ENCODE data around the gene CACFD1. TPM values are rescaled to one million over a fixed set of nuclear protein-coding genes. Genes with fewer than 3 reads are reported as not detected.

CACFD1 gene
- total and polyA plus RNA-seq, 12 donors = 6.5 to 29.5 (median 17.5) TPM

- Histone ChIP-seq H3K4me3 (no peak overlapping the region), H3K27ac (no peak overlapping the region), H3K4me1 (replicated peaks in 1 of 2) (no peaks in the 10 kb centered on the region), H3K36me3 (replicated peaks in 1 of 2) (no peaks in the 10 kb centered on the region), H3K27me3 (no peaks in the 10 kb centered on the region), H3K9me3 (replicated peaks in 1 of 3) (no peaks in the 10 kb centered on the region)
- TF ChIP-seq CTCF (IDR thresholded peaks at IDR 0.05) (no peak), POLR2A (IDR thresholded peaks at IDR 0.05) (no peak)
- intact Hi-C loops (cut with DNase I) = no loop called here
- DNase-seq = no peak
- WGBS, 4 donors = 80 to 87% (median 82%) methylated on average over 11 to 24 of the region's 24 CpGs
These were observed 60.5 kb downstream of the CACFD1 start for GRCh38 chr9:133520121-133520835.

Other genes with a start within 250 kb of the CACFD1 start
- gene ABO, start 184.8 kb upstream of the CACFD1 start, total RNA-seq = 10 to 100 TPM in 7 of 9 donors, 1 to 10 TPM in 2; 2.9 to 43.1 (median 18.7) TPM
- gene ABO, start 184.8 kb upstream of the CACFD1 start, polyA plus RNA-seq = 10 to 100 TPM in 2 of 3 donors, 1 to 10 TPM in 1; 9.9 to 20.8 (median 18.5) TPM
- gene SURF6, start 123.8 kb upstream of the CACFD1 start, total RNA-seq = 10 to 100 TPM in 8 of 9 donors, 1 to 10 TPM in 1; 6.2 to 42.2 (median 23.0) TPM
- 10 to 100 TPM; 18.7 to 36.4 (median 23.4) TPM for gene SURF6, start 123.8 kb upstream of the CACFD1 start, polyA plus RNA-seq
- gene MED22, start 111.8 kb upstream of the CACFD1 start, total RNA-seq = 10 to 100 TPM; 13.2 to 38.0 (median 33.8) TPM
- 10 to 100 TPM; 11.4 to 21.3 (median 17.8) TPM for gene MED22, start 111.8 kb upstream of the CACFD1 start, polyA plus RNA-seq
- gene RPL7A, start 111.8 kb upstream of the CACFD1 start, total RNA-seq = 1,000 to 10,000 TPM; 1,947 to 3,128 (median 2,349) TPM
- gene RPL7A, start 111.8 kb upstream of the CACFD1 start, polyA plus RNA-seq = 1,000 to 10,000 TPM; 1,875 to 3,598 (median 2,830) TPM
- gene SURF1, start 103.5 kb upstream of the CACFD1 start, total RNA-seq = 100 to 1,000 TPM in 1 of 9 donors, 10 to 100 TPM in 8; 50.9 to 111 (median 71.5) TPM
- 10 to 100 TPM; 55.7 to 96.3 (median 79.9) TPM for gene SURF1, start 103.5 kb upstream of the CACFD1 start, polyA plus RNA-seq
- 10 to 100 TPM; 13.4 to 29.2 (median 20.8) TPM for gene SURF2, start 103.4 kb upstream of the CACFD1 start, total RNA-seq
- 10 to 100 TPM; 19.9 to 53.0 (median 41.4) TPM for gene SURF2, start 103.4 kb upstream of the CACFD1 start, polyA plus RNA-seq
- 100 to 1,000 TPM; 157 to 340 (median 183) TPM for gene SURF4, start 83.9 kb upstream of the CACFD1 start, total RNA-seq
- 100 to 1,000 TPM in 1 of 3 donors, 10 to 100 TPM in 2; 43.4 to 285 (median 53.4) TPM for gene SURF4, start 83.9 kb upstream of the CACFD1 start, polyA plus RNA-seq
- 1 to 10 TPM in 6 of 9 donors, under 1 TPM in 1, not detected in 2; 0.71 to 6.0 (median 1.8) TPM for gene STKLD1, start 83.6 kb upstream of the CACFD1 start, total RNA-seq
- 1 to 10 TPM; 2.4 to 5.2 (median 4.8) TPM for gene STKLD1, start 83.6 kb upstream of the CACFD1 start, polyA plus RNA-seq
- gene REXO4, start 42.0 kb upstream of the CACFD1 start, total RNA-seq = 10 to 100 TPM; 18.9 to 27.6 (median 23.0) TPM
- 10 to 100 TPM; 19.4 to 24.2 (median 20.5) TPM for gene REXO4, start 42.0 kb upstream of the CACFD1 start, polyA plus RNA-seq
- gene ADAMTS13, start 37.6 kb upstream of the CACFD1 start, total RNA-seq = 1 to 10 TPM in 6 of 9 donors, under 1 TPM in 3; 0.30 to 8.7 (median 1.8) TPM
- gene ADAMTS13, start 37.6 kb upstream of the CACFD1 start, polyA plus RNA-seq = 10 to 100 TPM in 2 of 3 donors, under 1 TPM in 1; 0.15 to 19.9 (median 13.4) TPM
- 10 to 100 TPM in 3 of 9 donors, 1 to 10 TPM in 6; 1.4 to 79.1 (median 8.0) TPM for gene SLC2A6, start 19.1 kb downstream of the CACFD1 start, total RNA-seq
- gene SLC2A6, start 19.1 kb downstream of the CACFD1 start, polyA plus RNA-seq = 1 to 10 TPM; 3.3 to 6.7 (median 5.0) TPM
- gene MYMK, start 65.0 kb downstream of the CACFD1 start, total RNA-seq = not detected
- not detected for gene MYMK, start 65.0 kb downstream of the CACFD1 start, polyA plus RNA-seq
- gene ADAMTSL2, start 74.7 kb downstream of the CACFD1 start, total RNA-seq = 100 to 1,000 TPM in 2 of 9 donors, 10 to 100 TPM in 6, under 1 TPM in 1; 1.00 to 138 (median 58.2) TPM
- gene ADAMTSL2, start 74.7 kb downstream of the CACFD1 start, polyA plus RNA-seq = 100 to 1,000 TPM in 1 of 3 donors, 10 to 100 TPM in 1, 1 to 10 TPM in 1; 4.1 to 108 (median 35.3) TPM
- gene FAM163B, start 149.4 kb downstream of the CACFD1 start, total RNA-seq = 10 to 100 TPM in 2 of 9 donors, 1 to 10 TPM in 6, under 1 TPM in 1; 0.72 to 14.2 (median 1.9) TPM
- gene FAM163B, start 149.4 kb downstream of the CACFD1 start, polyA plus RNA-seq = 10 to 100 TPM in 1 of 3 donors, 1 to 10 TPM in 2; 2.8 to 14.3 (median 4.5) TPM
- gene DBH, start 176.4 kb downstream of the CACFD1 start, total RNA-seq = 100 to 1,000 TPM in 1 of 9 donors, 10 to 100 TPM in 3, 1 to 10 TPM in 2, under 1 TPM in 2, not detected in 1; 0.24 to 234 (median 8.3) TPM
- 100 to 1,000 TPM in 2 of 3 donors, 10 to 100 TPM in 1; 47.0 to 211 (median 147) TPM for gene DBH, start 176.4 kb downstream of the CACFD1 start, polyA plus RNA-seq

Measured in adrenal gland (tissue), 12 donors.